Skin of body (tissue), 2 donors: ENCODE measurements around the gene ATG4B. TPM values are rescaled to one million over a fixed set of nuclear protein-coding genes. Genes with fewer than 3 reads are reported as not detected.

Source experiments
- DNase-seq: peaks from one replicate; lab custom pipeline; 2025; lab: John Stamatoyannopoulos, UW
- total RNA-seq: library from RNA; depleted of rRNA; stranded (reverse); fragments of >200 nt; gene quantifications from one replicate; pipeline ENCODE4 v1.2.3, GENCODE V29; 2014

The ATG4B gene
- total RNA-seq, 1 donor from 2014 or later, result 50.2 TPM

GRCh38 chr2:241665731-241666440 is 28.4 kb downstream of the ATG4B start:
- DNase-seq, result no peak

- no peak for DNase-seq
Measured at GRCh38 chr2:241666627-241667400, 29.3 kb downstream of the ATG4B start.

GRCh38 chr2:241668354-241668753 is 30.9 kb downstream of the ATG4B start:
- DNase-seq, result no peak

- no peak for DNase-seq
Measured at GRCh38 chr2:241668839-241669238, 31.3 kb downstream of the ATG4B start.

- no peak for DNase-seq
Measured at GRCh38 chr2:241670333-241671110, 33.0 kb downstream of the ATG4B start.

- DNase-seq, result no peak
Measured at GRCh38 chr2:241671457-241672240, 34.2 kb downstream of the ATG4B start.

GRCh38 chr2:241672243-241673188 is 35.0 kb downstream of the ATG4B start:
- DNase-seq, result no peak

- no peak for DNase-seq
Measured at GRCh38 chr2:241673189-241673663, 35.7 kb downstream of the ATG4B start.

GRCh38 chr2:241673797-241674725 is 36.6 kb downstream of the ATG4B start:
- no peak for DNase-seq

- DNase-seq, result no peak
Measured at GRCh38 chr2:241675885-241676284, 38.4 kb downstream of the ATG4B start.

- no peak for DNase-seq
Measured at GRCh38 chr2:241676665-241677064, 39.2 kb downstream of the ATG4B start.

GRCh38 chr2:241677392-241677791 is 39.9 kb downstream of the ATG4B start:
- no peak for DNase-seq

- no peak for DNase-seq
Measured at GRCh38 chr2:241678307-241678706, 40.8 kb downstream of the ATG4B start.

GRCh38 chr2:241678784-241679540 is 41.5 kb downstream of the ATG4B start:
- DNase-seq, result no peak

GRCh38 chr2:241680044-241680443 is 42.6 kb downstream of the ATG4B start:
- no peak for DNase-seq

- no peak for DNase-seq
Measured at GRCh38 chr2:241680827-241681599, 43.5 kb downstream of the ATG4B start.

- DNase-seq, result no peak
Measured at GRCh38 chr2:241686324-241686649, 48.8 kb downstream of the ATG4B start.
